NT2/D1 (cell line): ENCODE data around the gene OR6N2.

Source experiments
- DNase-seq: peaks from one replicate; pipeline ENCODE4 v3.0.0-alpha.2; 2011; ENCODE audit warnings: low read depth, low spot score
- H3K27me3 ChIP-seq: 2 replicates; pipeline ENCODE4 v1.6.0; 2011; ENCODE audit warnings: mild to moderate bottlenecking; ENCODE audit not compliant: insufficient read length, insufficient read depth
- H3K36me3 ChIP-seq: 2 replicates; pipeline ENCODE4 v1.6.1; 2011; ENCODE audit warnings: mild to moderate bottlenecking, low read length, mixed read lengths; ENCODE audit not compliant: insufficient read depth, insufficient read length
- H3K4me1 ChIP-seq: 2 replicates; pipeline ENCODE4 v1.5.1; 2011; ENCODE audit not compliant: insufficient read depth, insufficient read length
- H3K4me3 ChIP-seq: 2 replicates; pipeline ENCODE4 v1.5.1; 2011; ENCODE audit warnings: low read depth; ENCODE audit not compliant: insufficient read length
- H3K9ac ChIP-seq: 2 replicates; pipeline ENCODE4 v1.6.0; 2011; ENCODE audit warnings: low read depth; ENCODE audit not compliant: insufficient read length
- H3K9me3 ChIP-seq: 2 replicates; pipeline ENCODE4 v1.5.1; 2011; ENCODE audit warnings: mild to moderate bottlenecking, low read length; ENCODE audit not compliant: insufficient read depth
- SUZ12 ChIP-seq: IDR thresholded peaks from 2 replicates; pipeline ENCODE4 v1.6.1; 2011; ENCODE audit not compliant: insufficient read length, insufficient read depth; ENCODE audit errors: extremely low read depth
- YY1 ChIP-seq: IDR thresholded peaks from 2 replicates; pipeline ENCODE4 v1.6.1; 2011; ENCODE audit not compliant: insufficient read length, insufficient read depth
- ZNF274 ChIP-seq: IDR thresholded peaks from 2 replicates; pipeline ENCODE4 v1.6.1; 2011; ENCODE audit warnings: mild to moderate bottlenecking, low read depth, low read length

Gene OR6N2

DNA sequence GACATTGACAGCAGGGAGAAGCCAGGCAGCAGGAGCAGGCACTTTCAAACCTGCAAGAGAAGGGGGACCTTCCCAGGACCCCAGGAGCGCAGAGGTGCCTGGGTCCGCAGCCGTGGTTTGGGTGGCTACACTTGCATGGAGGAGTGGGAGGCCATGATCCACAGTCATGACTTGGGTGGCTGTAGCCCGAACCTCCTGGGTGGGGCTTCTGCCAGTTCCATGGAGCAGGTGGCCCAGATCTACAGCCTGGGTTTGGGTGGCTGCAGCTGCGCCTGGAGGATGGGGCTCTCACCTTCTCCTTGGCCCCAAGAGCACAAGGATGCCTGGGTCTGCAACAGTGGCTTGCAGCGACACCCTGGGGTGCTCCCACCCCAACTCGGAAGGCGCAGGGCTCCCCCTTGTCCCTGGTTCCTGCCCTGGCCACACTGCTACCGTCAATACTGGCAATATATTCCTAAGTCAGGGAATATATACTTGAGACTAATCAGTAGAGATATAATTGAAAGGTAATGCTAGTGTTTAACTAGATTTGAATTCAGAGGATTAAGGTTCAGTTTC lies 28.8 kb downstream of the OR6N2 start:
- Histone ChIP-seq H3K4me1 (no peaks in the 10 kb centered on the region), H3K9ac (no peak overlapping the region), H3K4me3 (no peak overlapping the region)

DNA sequence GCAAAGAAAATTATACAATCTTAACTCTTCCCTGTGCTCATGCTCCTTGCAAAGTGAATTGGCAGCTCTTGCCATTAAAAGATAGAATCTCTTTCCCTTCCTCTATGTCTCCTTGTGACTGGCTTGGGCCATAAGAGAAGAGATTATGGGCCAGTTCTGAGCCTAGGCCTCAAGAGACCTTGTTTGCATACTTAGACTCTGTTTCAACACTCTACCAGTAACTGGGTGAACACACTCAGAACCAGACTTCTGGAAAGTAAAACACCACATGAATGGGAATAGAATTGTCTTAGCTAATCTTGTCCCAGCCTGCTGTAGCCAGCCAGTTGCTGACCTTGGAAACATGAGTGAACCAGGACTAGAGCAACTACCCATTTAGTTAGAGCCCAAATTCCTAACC lies 45.2 kb downstream of the OR6N2 start:
- no peak for TF ChIP-seq YY1
- no peak for TF ChIP-seq ZNF274
- no peak for TF ChIP-seq SUZ12
- Histone ChIP-seq H3K9me3 (no peaks in the 10 kb centered on the region), H3K27me3 (no peaks in the 10 kb centered on the region), H3K4me1 (no peaks in the 10 kb centered on the region), H3K9ac (no peak overlapping the region), H3K36me3 (no peaks in the 10 kb centered on the region), H3K4me3 (no peak overlapping the region)
- DNase-seq, result no peak

More for the DNA sequence above, 28.8 kb downstream of the OR6N2 start:
- Histone ChIP-seq H3K36me3 (no peaks in the 10 kb centered on the region), H3K9me3 (no peaks in the 10 kb centered on the region), H3K27me3 (no peaks in the 10 kb centered on the region)
- DNase-seq, result no peak
- no peak for TF ChIP-seq SUZ12
- TF ChIP-seq YY1, result no peak
- TF ChIP-seq ZNF274, result no peak

DNA sequence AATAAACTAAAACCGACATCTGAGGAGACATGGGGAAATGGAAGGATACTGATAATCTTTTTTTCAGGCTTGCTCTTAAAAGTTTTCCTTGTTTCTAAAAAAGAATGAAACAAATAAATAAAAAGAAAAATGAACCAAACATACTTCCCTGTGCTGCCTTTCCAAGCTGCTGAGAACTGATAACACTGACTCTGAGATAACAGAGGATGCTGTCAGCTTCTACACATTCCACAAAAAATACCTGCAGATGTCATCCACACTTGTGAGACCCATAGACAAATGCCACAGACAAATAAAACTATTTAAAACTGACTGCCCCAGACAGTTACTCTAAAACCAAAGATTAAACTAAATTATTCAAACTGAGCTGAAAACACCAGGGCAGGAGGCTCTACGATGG lies 48.5 kb downstream of the OR6N2 start:
- Histone ChIP-seq H3K9me3 (no peaks in the 10 kb centered on the region), H3K27me3 (no peaks in the 10 kb centered on the region), H3K4me3 (no peak overlapping the region), H3K36me3 (no peaks in the 10 kb centered on the region), H3K4me1 (no peaks in the 10 kb centered on the region), H3K9ac (no peak overlapping the region)
- no peak for DNase-seq
- TF ChIP-seq SUZ12 (no peak), ZNF274 (no peak), YY1 (no peak)

DNA sequence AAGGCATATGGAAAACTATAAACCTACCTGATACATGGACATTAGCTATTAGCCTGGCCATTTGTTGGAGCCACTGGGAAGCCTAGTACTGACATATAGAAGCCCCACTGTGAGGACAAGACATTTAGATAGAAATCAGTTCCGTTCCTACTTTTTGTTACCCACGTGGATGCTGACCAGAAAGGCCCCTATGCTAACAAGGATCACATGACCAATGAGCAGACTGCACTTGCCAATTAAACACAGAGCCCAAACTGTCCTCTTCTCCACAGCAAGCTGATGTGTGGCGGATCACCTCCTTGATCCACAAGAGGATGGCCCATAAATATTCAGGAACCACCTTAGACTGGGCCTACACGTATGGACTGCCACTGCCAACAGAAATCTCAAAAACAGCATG lies 49.3 kb downstream of the OR6N2 start:
- Histone ChIP-seq H3K36me3 (no peaks in the 10 kb centered on the region), H3K9ac (no peak overlapping the region), H3K4me3 (no peak overlapping the region), H3K4me1 (no peaks in the 10 kb centered on the region), H3K9me3 (no peaks in the 10 kb centered on the region), H3K27me3 (no peaks in the 10 kb centered on the region)
- TF ChIP-seq YY1 (no peak), SUZ12 (no peak), ZNF274 (no peak)
- no peak for DNase-seq

DNA sequence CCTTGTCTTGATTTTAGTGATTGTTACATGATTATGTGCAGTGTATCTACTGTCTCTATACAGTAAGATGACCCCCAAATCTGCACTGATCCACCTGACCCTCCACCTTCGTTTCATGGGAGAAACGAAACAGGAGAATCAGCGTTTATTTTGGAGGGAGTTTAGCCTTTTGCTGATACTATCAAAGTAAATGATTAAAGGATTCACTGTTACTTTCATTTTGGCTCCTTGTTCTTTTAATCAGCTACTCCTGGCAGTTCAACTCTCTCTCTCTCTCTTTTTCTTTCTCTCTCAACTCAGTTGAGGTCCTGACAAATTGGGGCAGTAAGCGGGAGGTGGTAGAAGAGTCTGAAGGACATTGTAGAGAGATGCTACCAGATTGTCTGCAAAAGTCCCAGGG lies 50.6 kb downstream of the OR6N2 start:
- no peak for TF ChIP-seq YY1
- TF ChIP-seq SUZ12, result no peak
- no peak for TF ChIP-seq ZNF274
- Histone ChIP-seq H3K9me3 (no peaks in the 10 kb centered on the region), H3K4me3 (no peak overlapping the region), H3K36me3 (no peaks in the 10 kb centered on the region), H3K9ac (no peak overlapping the region), H3K4me1 (no peaks in the 10 kb centered on the region), H3K27me3 (no peaks in the 10 kb centered on the region)
- DNase-seq, result no peak

DNA sequence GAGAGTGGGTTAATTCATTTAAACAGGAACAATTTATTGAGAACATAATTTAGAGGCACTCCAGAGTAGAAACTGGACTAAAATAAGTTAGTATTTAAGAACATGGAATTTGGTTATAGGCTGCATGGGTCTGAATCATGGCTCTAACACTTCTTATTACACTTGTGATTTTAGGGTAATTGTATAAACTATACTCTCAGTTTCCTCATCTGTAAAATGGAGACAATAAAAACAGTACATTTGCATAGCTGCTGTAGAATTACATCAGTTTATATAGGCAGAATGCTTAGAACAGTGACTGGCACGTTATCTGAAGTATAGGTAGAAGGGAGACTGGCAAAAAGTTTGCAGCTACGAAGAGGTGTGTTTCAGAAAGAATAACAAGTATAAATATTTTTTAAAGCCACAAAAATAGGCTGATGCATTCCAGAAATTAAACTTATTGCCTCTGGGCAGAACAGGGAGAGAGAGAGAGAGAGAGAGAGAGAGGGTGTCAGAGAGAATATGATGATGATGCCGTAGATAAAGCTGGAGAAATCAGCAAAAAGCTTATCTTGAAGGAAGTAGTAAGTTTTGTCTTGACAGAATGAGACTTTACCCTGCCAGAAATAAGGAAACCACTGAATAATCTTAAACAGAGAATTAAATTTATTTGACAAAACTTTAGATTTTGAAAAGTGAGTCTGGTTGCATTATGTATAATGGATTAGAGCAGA lies 52.3 kb downstream of the OR6N2 start:
- Histone ChIP-seq H3K27me3 (no peaks in the 10 kb centered on the region), H3K4me1 (no peaks in the 10 kb centered on the region), H3K9me3 (no peaks in the 10 kb centered on the region), H3K4me3 (no peak overlapping the region), H3K36me3 (no peaks in the 10 kb centered on the region), H3K9ac (no peak overlapping the region)
- TF ChIP-seq ZNF274 (no peak), YY1 (no peak), SUZ12 (no peak)
- no peak for DNase-seq

DNA sequence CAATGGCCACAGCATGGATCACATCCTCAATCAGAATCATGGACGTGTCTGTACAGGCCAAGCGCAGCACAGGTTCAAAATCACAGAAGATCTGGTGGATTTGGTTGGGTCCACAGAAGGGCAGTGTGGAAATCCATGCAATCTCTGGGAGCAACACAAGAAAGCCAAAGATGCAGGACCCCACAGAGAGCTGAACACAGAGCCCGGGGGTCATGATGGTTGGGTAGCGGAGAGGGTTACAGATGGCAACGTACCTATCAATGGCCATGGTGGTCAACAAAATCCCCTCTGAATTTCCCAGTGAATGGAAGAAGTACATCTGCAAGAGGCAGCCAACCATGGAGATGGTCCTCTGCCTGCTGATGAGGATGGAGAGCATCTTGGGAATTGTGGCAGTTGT lies 56.6 kb downstream of the OR6N2 start:
- Histone ChIP-seq H3K9ac (no peak overlapping the region), H3K4me3 (no peak overlapping the region), H3K36me3 (no peaks in the 10 kb centered on the region), H3K9me3 (no peaks in the 10 kb centered on the region), H3K4me1 (no peaks in the 10 kb centered on the region), H3K27me3 (no peaks in the 10 kb centered on the region)
- TF ChIP-seq SUZ12 (no peak), ZNF274 (no peak), YY1 (no peak)
- DNase-seq, result no peak
